Colonic mucosa (tissue), 4 donors: ENCODE data around the gene PFKL. TPM values are rescaled to one million over a fixed set of nuclear protein-coding genes. Genes with fewer than 3 reads are reported as not detected.

ENCODE experiments used
- DNase-seq: peaks from one replicate; pipeline ENCODE4 v3.0.0-alpha.2; 2020
- H3K27ac ChIP-seq: fragments of 200-600 bp; one replicate; pipeline ENCODE4 v1.8.0; 2021
- H3K27me3 ChIP-seq: fragments of 200-600 bp; one replicate; pipeline ENCODE4 v1.8.0; 2021
- H3K36me3 ChIP-seq: fragments of 200-600 bp; one replicate; pipeline ENCODE4 v1.8.0; 2021
- H3K4me1 ChIP-seq: fragments of 200-600 bp; one replicate; pipeline ENCODE4 v1.8.0; 2021; ENCODE audit warnings: mild to moderate bottlenecking
- H3K4me3 ChIP-seq: fragments of 200-600 bp; one replicate; pipeline ENCODE4 v1.8.0; 2021
- H3K9ac ChIP-seq, 2 donors: one replicate each; pipeline ENCODE4 v1.7.0; 2013; ENCODE audit warnings: control low read depth in 2 of 2, low read depth in 2 of 2, low read length in 2 of 2
- H3K9me3 ChIP-seq: fragments of 200-600 bp; one replicate; pipeline ENCODE4 v1.8.0; 2021
- CTCF ChIP-seq: fragments of 200-600 bp; IDR thresholded peaks from one replicate; pipeline ENCODE4 v1.8.0; 2022; ENCODE audit warnings: antibody characterized with exemption, mild to moderate bottlenecking
- intact Hi-C: fragments of 100-400 bp; cut with DNase I; formaldehyde crosslinking; loops from one replicate; pipeline ENCODE4 v1.14.1; 2022
- total RNA-seq, 2 donors: library from RNA; stranded (reverse); fragmentation: NEBNext Ultra II Directional in 1 of 2; extraction: Animal tissue kit (Norgen Biotek cat#: 25700) in 1 of 2; gene quantifications; one replicate each; pipeline ENCODE4 v1.2.1, GENCODE V29; 2021
- donor health status: healthy.
- donor health status: DM: no; HTN: no; CAD: no.
- donor health status: DM: no; HTN: no; CAD: no.

Gene PFKL
- 100 to 1,000 TPM; 300 to 332 TPM for total RNA-seq

- TF ChIP-seq CTCF: no peak
- intact Hi-C loops: no loop called here
- Histone ChIP-seq H3K4me1 (peaks cover 31% of the 10 kb centered on the region), H3K27ac (peak within 1 kb of the TSS; percentile 86), H3K9ac (peak within 1 kb of the TSS; percentile 93 to 95), H3K4me3 (peak within 1 kb of the TSS; percentile 64), H3K9me3 (no peaks in the 10 kb centered on the region), H3K27me3 (no peaks in the 10 kb centered on the region), H3K36me3 (no peaks in the 10 kb centered on the region)
- peak; percentile 83 for DNase-seq
Observed at GRCh38 chr21:44299458-44300261, at the start of gene PFKL. Gene PFKL (plus strand): TSS chr21:44300053. CDS start chr21:44300106, 53 bp downstream.

GRCh38 chr21:44253832-44254710 lies 45.8 kb upstream of the PFKL start:
- H3K27ac ChIP-seq: no peak overlapping the region
- no peak for DNase-seq
- H3K9me3 ChIP-seq: no peaks in the 10 kb centered on the region
- no peak for TF ChIP-seq CTCF
- intact Hi-C loops: no loop called here
- H3K27me3 ChIP-seq: no peaks in the 10 kb centered on the region
- no peak overlapping the region for H3K9ac ChIP-seq
- H3K4me1 ChIP-seq: no peaks in the 10 kb centered on the region
- H3K36me3 ChIP-seq: no peaks in the 10 kb centered on the region
- H3K4me3 ChIP-seq: no peak overlapping the region

- Histone ChIP-seq H3K4me1 (no peaks in the 10 kb centered on the region), H3K9ac (no peak overlapping the region), H3K36me3 (no peaks in the 10 kb centered on the region), H3K27me3 (no peaks in the 10 kb centered on the region), H3K9me3 (no peaks in the 10 kb centered on the region), H3K27ac (no peak overlapping the region), H3K4me3 (no peak overlapping the region)
- TF ChIP-seq CTCF: no peak
- no peak for DNase-seq
- intact Hi-C loops: no loop called here
Observed at GRCh38 chr21:44255511-44255981, 44.3 kb upstream of the PFKL start.

- no peaks in the 10 kb centered on the region for H3K36me3 ChIP-seq
- no peak overlapping the region for H3K9ac ChIP-seq
- H3K4me3 ChIP-seq: no peak overlapping the region
- H3K27ac ChIP-seq: no peak overlapping the region
- H3K4me1 ChIP-seq: no peaks in the 10 kb centered on the region
- DNase-seq: no peak
- H3K27me3 ChIP-seq: no peaks in the 10 kb centered on the region
- no peaks in the 10 kb centered on the region for H3K9me3 ChIP-seq
- intact Hi-C loops: no loop called here
- no peak for TF ChIP-seq CTCF
Observed at GRCh38 chr21:44258056-44258725, 41.7 kb upstream of the PFKL start.

- TF ChIP-seq CTCF: no peak
- Histone ChIP-seq H3K27me3 (no peaks in the 10 kb centered on the region), H3K4me3 (no peak overlapping the region), H3K36me3 (no peaks in the 10 kb centered on the region), H3K27ac (no peak overlapping the region), H3K9ac (no peak overlapping the region), H3K9me3 (no peaks in the 10 kb centered on the region), H3K4me1 (no peaks in the 10 kb centered on the region)
- intact Hi-C loops: no loop called here
- no peak for DNase-seq
Observed at GRCh38 chr21:44259082-44259705, 40.7 kb upstream of the PFKL start.
